Measurements from ENCODE around the gene PDE10A. TPM values are rescaled to one million over a fixed set of nuclear protein-coding genes. Genes with fewer than 3 reads are reported as not detected.

Gene PDE10A
- total RNA-seq, 2 experiments from 2014 or later, result not detected

GRCh38 chr6:165443462-165443861 is 219.6 kb downstream of the PDE10A start:
- CTCF ChIA-PET, result no interaction called here
- Mint-ChIP-seq H3K27me3 (no peaks in the 10 kb centered on the region), H3K36me3 (ENCODE audit: low read depth) (no peaks in the 10 kb centered on the region), H3K4me3 (no peak overlapping the region), H3K4me1 (ENCODE audit: low read depth) (no peaks in the 10 kb centered on the region), H3K27ac (no peak overlapping the region), H3K9me3 (peaks cover 5% of the 10 kb centered on the region)
- DNase-seq (no peak), ATAC-seq (no peak)
- intact Hi-C loops (cut with micrococcal nuclease), result no loop called here
- POLR2A ChIA-PET, result no interaction called here
- TF ChIP-seq CTCF (IDR thresholded peaks at IDR 0.05), result no peak

- H3K4me1 Mint-ChIP-seq (ENCODE audit: low read depth), result no peaks in the 10 kb centered on the region
- no peaks in the 10 kb centered on the region for H3K27me3 Mint-ChIP-seq
- H3K9me3 Mint-ChIP-seq, result peaks cover 5% of the 10 kb centered on the region
- H3K27ac Mint-ChIP-seq, result no peak overlapping the region
- DNase-seq, result no peak
- POLR2A ChIA-PET, result no interaction called here
- no peak for TF ChIP-seq CTCF (IDR thresholded peaks at IDR 0.05)
- ATAC-seq, result no peak
- CTCF ChIA-PET, result interaction anchor here (1.4 kb wide), 1 partner anchor 14 kb away, joined by 3 read pairs; no protein-coding TSS in a partner anchor
- H3K4me3 Mint-ChIP-seq, result no peak overlapping the region
- intact Hi-C loops (cut with micrococcal nuclease), result loop anchor here (2.0 kb wide), 1 partner anchor 410 kb away; no protein-coding TSS in a partner anchor
- H3K36me3 Mint-ChIP-seq (ENCODE audit: low read depth), result no peaks in the 10 kb centered on the region
Measured at GRCh38 chr6:165441181-165441580, 221.9 kb downstream of the PDE10A start.

- no peak overlapping the region for H3K4me3 Mint-ChIP-seq
- CTCF ChIA-PET, result interaction anchor here (1.0 to 1.9 kb wide), 8 partner anchors 9 to 412 kb away, joined by 3 to 13 read pairs (median 4); no protein-coding TSS in a partner anchor
- H3K27ac Mint-ChIP-seq, result no peak overlapping the region
- H3K27me3 Mint-ChIP-seq, result no peaks in the 10 kb centered on the region
- DNase-seq, result no peak
- H3K4me1 Mint-ChIP-seq (ENCODE audit: low read depth), result no peaks in the 10 kb centered on the region
- intact Hi-C loops (cut with micrococcal nuclease), result loop anchor here (2.0 kb wide), 1 partner anchor 411 kb away; no protein-coding TSS in a partner anchor
- ATAC-seq, result no peak
- peak; percentile 42 for TF ChIP-seq CTCF (IDR thresholded peaks at IDR 0.05)
- no peaks in the 10 kb centered on the region for H3K36me3 Mint-ChIP-seq (ENCODE audit: low read depth)
- POLR2A ChIA-PET, result no interaction called here
- H3K9me3 Mint-ChIP-seq, result peaks cover 5% of the 10 kb centered on the region
Measured at GRCh38 chr6:165439928-165440554, 223.0 kb downstream of the PDE10A start.

- no peak for ATAC-seq
- POLR2A ChIA-PET, result no interaction called here
- H3K36me3 Mint-ChIP-seq (ENCODE audit: low read depth), result no peaks in the 10 kb centered on the region
Measured at GRCh38 chr6:165426892-165427291, 236.1 kb downstream of the PDE10A start.

More at GRCh38 chr6:165426892-165427291, 236.1 kb downstream of the PDE10A start:
- H3K4me1 Mint-ChIP-seq (ENCODE audit: low read depth), result no peaks in the 10 kb centered on the region
- no peaks in the 10 kb centered on the region for H3K27me3 Mint-ChIP-seq
- CTCF ChIA-PET, result interaction anchor here (2.5 kb wide), 1 partner anchor 13 kb away, joined by 7 read pairs; no protein-coding TSS in a partner anchor
- H3K9me3 Mint-ChIP-seq, result peaks cover 3% of the 10 kb centered on the region
- DNase-seq, result no peak
- intact Hi-C loops (cut with micrococcal nuclease), result no loop called here
- H3K27ac Mint-ChIP-seq, result no peak overlapping the region
- no peak overlapping the region for H3K4me3 Mint-ChIP-seq
- no peak for TF ChIP-seq CTCF (IDR thresholded peaks at IDR 0.05)

All from activated CD8-positive, alpha-beta T cell treated with anti-CD3 and anti-CD28 coated beads for 36 hours (primary cell).